Left ventricle myocardium inferior (tissue), 1 donor: ENCODE results near the gene BOLA3. TPM values are rescaled to one million over a fixed set of nuclear protein-coding genes. Genes with fewer than 3 reads are reported as not detected.

Experiments used
- total RNA-seq: library from RNA; stranded (reverse); fragmentation: NEBNext Ultra II Directional; extraction: Animal tissue kit (Norgen Biotek cat#: 25700); gene quantifications from one replicate; pipeline ENCODE4 v1.2.1, GENCODE V29; 2021
- donor health status: DM: no; HTN: yes; CAD: no; lungs with severe emphysema.

Gene BOLA3
- total RNA-seq, 1 donor from 2014 or later, result 81.2 TPM

Other genes starting within 250 kb of the BOLA3 start
- gene DGUOK, start 221.0 kb downstream of the BOLA3 start, total RNA-seq, result 21.9 TPM
- 2.3 TPM for gene TET3, start 163.0 kb downstream of the BOLA3 start, total RNA-seq
- 54.9 TPM for gene MOB1A, start 31.0 kb upstream of the BOLA3 start, total RNA-seq
- 17.8 TPM for gene MTHFD2, start 50.7 kb upstream of the BOLA3 start, total RNA-seq
- 2.3 TPM for gene SLC4A5, start 195.5 kb upstream of the BOLA3 start, total RNA-seq
- 201 TPM for gene DCTN1, start 232.4 kb upstream of the BOLA3 start, total RNA-seq